HG02588 (cell line): ENCODE measurements around the gene PRPF38A.
A peak's percentile ranks its signal among the peaks of the same experiment; 100 is the strongest.

Experiments
- ATAC-seq: cut with Tn5 transposase; IDR thresholded peaks from one replicate; pipeline ENCODE4 v1.9.1; 2021; ENCODE audit warnings: mild to moderate bottlenecking, moderate library complexity; ENCODE audit not compliant: unreplicated experiment

Gene PRPF38A

GRCh38 chr1:52399629-52400028 lies 4.8 kb upstream of the PRPF38A start:
- ATAC-seq = no peak

DNA sequence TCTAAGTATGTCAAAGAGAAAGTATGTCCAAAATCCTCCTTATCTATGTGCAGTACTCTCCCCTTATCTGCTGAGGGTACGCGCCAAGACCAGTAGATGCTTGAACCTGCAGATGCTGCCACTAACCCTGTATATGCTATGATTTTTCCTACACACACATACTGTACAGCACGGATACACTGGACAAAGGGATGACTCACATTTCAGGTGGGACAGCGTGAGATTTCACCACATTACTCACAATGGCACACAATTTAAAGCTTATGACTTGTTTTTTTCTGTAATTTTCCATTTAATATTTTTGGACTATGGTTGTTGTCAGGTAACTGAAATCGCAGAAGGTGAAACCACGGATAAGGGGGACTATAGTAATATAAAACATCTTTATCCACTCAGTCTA lies 4.3 kb upstream of the PRPF38A start:
- no peak for ATAC-seq

- ATAC-seq = no peak
Measured at GRCh38 chr1:52402860-52403240, 1.6 kb upstream of the PRPF38A start.

DNA sequence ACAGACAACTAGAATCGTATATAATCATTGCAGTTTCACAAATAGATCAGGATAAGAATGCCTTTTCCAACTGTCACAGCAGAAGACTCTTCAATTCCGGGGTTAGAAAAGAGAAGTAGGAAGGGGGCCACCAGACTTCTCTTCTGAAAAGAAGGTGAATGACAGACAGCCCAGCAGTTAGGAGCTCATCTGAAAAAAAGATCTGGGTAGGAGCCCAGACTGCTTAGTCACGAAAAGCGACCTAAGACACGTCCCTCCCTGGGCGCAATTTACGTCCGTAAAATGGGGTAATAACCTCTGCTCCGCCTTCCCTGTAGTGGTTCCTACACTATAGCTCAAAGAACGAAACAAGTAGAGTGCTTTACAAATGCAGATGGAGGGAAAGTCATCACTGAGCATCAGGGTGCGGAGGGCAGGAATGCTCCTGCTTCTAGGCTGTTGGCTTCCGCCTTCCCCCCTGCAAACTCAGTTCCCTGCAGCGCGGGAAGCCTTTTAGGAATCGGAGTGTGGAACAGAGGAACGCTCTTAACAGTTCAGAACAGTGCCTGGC lies 761 bp upstream of the PRPF38A start:
- ATAC-seq = peak; percentile 27

- no peak for ATAC-seq
Measured at GRCh38 chr1:52404975-52405338, 555 bp downstream of the PRPF38A start.

DNA sequence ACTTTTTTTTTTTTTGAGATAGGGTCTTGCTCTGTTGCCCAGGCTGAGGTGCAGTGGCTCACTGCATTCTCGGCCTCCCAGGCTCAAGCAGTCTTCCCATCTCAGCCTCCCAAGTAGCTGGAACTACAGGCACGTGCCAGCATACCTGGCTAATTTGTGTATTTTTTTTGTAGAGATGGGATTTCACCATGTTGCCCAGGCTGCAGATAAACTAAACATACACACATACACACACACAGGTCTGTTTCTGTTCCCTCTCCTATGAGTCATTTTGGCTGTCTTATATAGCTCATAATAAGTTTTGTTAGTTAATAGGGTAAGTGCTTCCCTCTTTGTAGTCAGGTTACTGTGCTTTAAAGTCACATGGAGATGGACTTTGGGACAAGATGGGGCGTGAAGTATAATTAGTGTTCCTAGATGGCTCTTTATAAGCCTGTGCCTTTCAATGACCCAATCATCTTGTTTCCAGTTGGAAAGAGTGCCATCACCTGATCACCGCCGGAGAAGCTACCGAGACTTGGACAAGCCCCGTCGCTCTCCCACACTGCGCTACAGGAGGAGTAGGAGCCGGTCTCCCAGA lies 9.1 kb downstream of the PRPF38A start:
- ATAC-seq = no peak

GRCh38 chr1:52414942-52415341 lies 10.5 kb downstream of the PRPF38A start:
- ATAC-seq = no peak

GRCh38 chr1:52416811-52417210 lies 12.4 kb downstream of the PRPF38A start:
- ATAC-seq = no peak

- ATAC-seq = no peak
Measured at GRCh38 chr1:52420713-52421112, 16.3 kb downstream of the PRPF38A start.

- no peak for ATAC-seq
Measured at GRCh38 chr1:52423055-52423454, 18.7 kb downstream of the PRPF38A start.

DNA sequence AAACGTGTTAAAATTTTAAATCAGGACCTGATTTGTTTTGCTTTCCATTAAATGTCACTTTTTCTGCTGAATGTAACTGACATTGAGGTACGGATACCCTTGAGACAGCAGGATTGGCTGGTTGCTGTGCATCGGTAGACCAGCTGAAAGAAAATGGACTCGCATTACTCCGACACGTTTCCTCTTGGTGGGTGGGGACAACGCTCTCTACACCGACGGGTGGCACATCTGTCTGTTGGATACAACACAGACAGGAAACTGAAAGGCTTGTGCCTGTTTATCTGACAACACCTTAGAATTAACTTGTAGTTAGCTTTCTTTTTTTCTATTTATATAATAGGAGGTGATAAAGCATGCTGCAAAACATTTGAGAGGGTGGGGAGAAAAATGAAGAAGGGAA lies 19.4 kb downstream of the PRPF38A start:
- no peak for ATAC-seq

DNA sequence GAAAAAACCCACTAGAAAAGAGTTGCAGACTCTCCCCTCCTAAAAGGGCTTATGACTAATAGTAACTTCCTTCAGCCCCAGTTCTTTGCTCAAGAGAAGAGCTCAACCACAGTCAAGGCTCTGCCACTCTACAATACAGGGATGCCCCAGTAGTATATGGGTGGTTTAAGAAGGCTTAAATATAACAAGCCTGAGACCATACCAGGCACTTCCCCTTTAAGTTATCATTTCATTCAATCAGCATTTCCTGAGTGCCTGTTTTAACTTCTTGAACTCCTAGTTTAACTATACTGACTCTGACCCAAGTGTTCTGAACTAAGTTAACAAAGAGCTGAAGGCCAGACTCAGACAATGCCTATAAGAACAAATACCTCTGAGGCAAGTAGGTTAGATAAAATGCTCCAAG lies 19.8 kb downstream of the PRPF38A start:
- no peak for ATAC-seq

DNA sequence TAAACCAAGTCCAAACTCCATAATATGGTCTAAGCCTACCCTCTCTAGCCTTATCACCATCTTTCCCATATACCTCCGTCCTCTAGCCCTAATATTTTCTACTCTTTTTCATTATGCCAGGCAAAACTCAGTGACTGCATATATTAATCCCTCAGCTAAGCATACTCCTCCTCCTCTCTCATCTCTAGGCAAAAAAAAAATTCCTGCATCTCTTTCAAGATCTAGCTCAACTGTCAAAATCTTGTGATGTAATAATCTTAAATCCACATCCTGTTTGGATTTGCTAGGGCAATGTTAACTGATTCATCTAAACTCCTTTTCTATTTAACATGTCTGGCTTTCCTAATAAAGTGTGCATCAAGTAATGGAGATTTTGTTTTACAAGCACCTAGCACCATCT lies 20.4 kb downstream of the PRPF38A start:
- no peak for ATAC-seq

DNA sequence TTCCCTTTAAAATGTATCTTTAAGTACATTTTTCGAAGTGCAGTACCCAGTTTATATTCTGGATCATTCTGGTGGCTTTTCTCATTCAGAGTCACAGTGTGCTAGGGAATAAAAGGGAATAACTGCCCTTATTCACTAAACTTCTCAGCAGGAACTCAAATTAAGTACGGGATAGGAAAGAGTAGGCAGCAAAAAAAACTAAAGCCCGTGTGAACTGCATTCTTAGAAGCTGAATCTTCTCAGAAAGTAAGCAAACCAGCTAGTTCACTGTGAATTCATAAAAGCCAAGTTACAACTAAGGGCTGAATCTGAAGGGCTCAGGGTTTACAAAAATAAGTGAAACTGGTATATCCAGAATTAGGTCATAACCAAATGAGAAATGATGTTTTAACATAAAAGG lies 22.0 kb downstream of the PRPF38A start:
- ATAC-seq = no peak

GRCh38 chr1:52427152-52427551 lies 22.8 kb downstream of the PRPF38A start:
- no peak for ATAC-seq

DNA sequence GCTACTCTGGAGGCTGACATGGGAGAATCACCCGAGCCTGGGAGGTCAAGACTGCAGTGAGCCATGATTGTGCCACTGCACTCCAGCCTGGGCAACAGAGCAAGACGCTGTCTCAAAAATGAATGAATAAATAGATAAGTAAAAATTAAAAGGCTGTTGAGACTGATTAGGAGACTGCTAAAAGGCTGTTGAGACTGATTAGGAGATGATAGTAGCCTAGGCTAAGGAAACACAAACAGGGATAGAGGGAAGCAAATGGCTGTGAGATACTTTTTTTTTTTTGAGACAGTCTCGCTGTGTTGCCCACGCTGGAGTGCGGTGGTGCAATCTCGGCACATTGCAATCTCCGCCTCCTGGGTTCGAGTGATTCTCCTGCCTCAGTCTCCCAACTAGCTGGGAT lies 28.4 kb downstream of the PRPF38A start:
- no peak for ATAC-seq

GRCh38 chr1:52435211-52435610 lies 30.8 kb downstream of the PRPF38A start:
- ATAC-seq = no peak

DNA sequence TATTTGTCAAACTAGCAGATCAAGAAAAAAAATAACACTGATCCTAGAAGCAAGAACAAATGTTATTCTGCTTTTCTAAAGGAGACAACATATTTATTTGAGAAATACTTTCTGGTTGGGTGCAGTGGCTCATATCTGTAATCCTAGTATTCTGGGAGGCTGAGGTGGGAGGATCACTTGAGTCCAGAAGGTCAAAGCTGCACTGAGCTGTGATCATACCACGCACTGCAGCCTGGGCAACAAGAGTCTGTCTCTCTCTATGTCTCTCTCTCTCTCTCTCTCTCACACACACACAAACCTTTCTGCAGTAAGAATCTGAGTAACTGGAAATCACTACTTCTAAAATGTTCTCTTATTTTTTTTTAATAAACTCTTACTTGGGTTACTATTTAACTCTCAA lies 31.2 kb downstream of the PRPF38A start:
- ATAC-seq = no peak

DNA sequence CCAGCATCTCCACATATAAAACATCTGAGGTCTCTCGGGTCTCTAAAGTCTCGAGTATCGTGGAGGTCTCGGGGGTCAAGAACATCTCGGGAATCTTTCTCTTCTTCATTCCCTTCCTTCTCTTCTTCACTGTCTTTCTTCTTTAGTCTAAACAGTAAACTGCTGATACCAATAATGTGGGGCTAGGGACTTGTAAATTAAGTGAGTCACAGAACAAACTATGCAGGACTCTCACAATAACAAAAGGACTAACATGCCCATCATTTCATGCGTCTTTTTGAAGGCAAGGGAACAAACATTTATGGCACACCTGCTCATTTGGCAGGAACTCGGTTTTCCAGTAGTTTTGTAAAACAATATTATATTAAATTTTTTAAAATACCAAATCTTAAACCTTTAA lies 32.4 kb downstream of the PRPF38A start:
- ATAC-seq = no peak

- no peak for ATAC-seq
Measured at GRCh38 chr1:52439976-52440375, 35.6 kb downstream of the PRPF38A start.

DNA sequence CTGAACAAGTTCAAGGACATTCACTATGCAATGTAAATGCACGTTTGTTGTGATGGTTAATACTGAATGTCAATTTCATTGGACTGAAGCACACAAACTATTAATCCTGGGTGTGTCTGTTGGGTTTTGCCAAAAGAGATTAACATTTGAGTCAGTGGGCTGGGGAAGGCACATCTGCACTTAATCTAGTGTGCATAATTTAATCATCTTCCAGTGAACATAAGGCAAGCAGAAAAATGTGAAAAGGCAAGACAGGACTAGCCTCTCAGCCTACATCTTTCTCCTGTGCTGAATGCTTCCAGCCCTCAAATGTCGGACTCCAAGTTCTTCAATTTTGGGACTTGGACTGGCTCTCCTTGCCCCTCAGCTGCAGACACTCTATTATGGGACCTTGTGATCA lies 40.1 kb downstream of the PRPF38A start:
- ATAC-seq = no peak

DNA sequence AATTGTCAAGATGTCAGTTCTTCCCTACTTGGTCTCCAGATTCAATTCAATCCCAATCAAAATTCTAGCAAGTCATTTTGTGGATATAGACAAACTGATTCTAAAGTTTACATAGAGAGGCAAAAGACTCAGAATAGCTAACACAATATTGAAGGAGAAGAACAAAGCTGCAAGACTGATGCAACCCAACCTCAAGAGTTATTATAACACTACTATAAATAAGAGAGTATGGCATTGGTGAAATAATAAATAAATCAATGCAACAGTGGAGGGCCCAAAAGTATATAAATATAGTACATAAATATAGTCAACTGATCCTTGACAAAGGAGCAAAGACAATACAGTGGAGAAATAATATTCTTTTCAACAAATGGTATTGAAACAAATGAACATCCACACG lies 49.7 kb downstream of the PRPF38A start:
- ATAC-seq = no peak

DNA sequence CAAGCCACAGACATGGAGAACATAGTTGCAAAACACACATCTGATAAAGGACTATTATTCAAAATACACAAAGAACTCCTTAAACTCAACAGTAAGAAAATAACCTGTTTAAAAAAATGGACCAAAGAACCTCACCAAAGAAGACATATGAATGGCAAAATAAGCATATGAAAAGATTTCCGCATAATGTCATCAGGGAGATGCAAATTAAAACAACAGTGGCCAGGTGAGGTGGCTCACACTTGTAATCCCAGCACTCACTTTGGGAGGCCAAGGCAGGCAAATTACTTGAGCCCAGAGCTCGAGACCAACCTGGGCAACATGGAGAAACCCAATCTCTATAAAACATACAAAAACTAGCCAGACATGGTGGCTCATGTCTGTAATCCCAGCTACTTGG lies 50.4 kb downstream of the PRPF38A start:
- ATAC-seq = no peak
